Skeletal muscle tissue (tissue), 4 donors: Measurements from ENCODE around the gene XPNPEP3. TPM values are rescaled to one million over a fixed set of nuclear protein-coding genes. Genes with fewer than 3 reads are reported as not detected.

Experiments used
- H3K27ac ChIP-seq: one replicate; pipeline ENCODE4 v1.7.0; 2013; ENCODE audit warnings: mild to moderate bottlenecking, low read depth, low read length, inconsistent platforms
- H3K27me3 ChIP-seq, 3 donors: one replicate each; pipeline ENCODE4 v1.7.0; 2013; ENCODE audit warnings: low read length in 3 of 3; ENCODE audit not compliant: control insufficient read depth in 3 of 3, insufficient read depth in 3 of 3
- H3K36me3 ChIP-seq, 3 donors: one replicate each; pipeline ENCODE4 v1.7.0; 2013; ENCODE audit warnings: low read length in 3 of 3; ENCODE audit not compliant: control insufficient read depth in 3 of 3, insufficient read depth in 3 of 3
- H3K4me1 ChIP-seq, 3 donors: one replicate each; pipeline ENCODE4 v1.7.0; 2013; ENCODE audit warnings: low read length in 3 of 3, mild to moderate bottlenecking in 3 of 3; ENCODE audit not compliant: control insufficient read depth in 3 of 3, insufficient read depth in 3 of 3
- H3K4me3 ChIP-seq, 3 donors: one replicate each; pipeline ENCODE4 v1.7.0; 2013; ENCODE audit warnings: low read length in 3 of 3
- H3K9ac ChIP-seq, 3 donors: one replicate each; pipeline ENCODE4 v1.7.0; 2013; ENCODE audit warnings: low read length in 3 of 3, mild to moderate bottlenecking in 3 of 3, moderate library complexity in 2 of 3, low read depth in 1 of 3
- H3K9me3 ChIP-seq, 3 donors: one replicate each; pipeline ENCODE4 v1.7.0; 2013; ENCODE audit warnings: low read length in 3 of 3; ENCODE audit not compliant: control insufficient read depth in 3 of 3
- total RNA-seq: library from RNA; depleted of rRNA; stranded (reverse); fragments of >200 nt; gene quantifications from one replicate; pipeline ENCODE4 v1.2.3, GENCODE V29; 2014
- donor health status: Osteomylitis.

Gene XPNPEP3
- total RNA-seq, 1 donor from 2014 or later, result 8.9 TPM

DNA sequence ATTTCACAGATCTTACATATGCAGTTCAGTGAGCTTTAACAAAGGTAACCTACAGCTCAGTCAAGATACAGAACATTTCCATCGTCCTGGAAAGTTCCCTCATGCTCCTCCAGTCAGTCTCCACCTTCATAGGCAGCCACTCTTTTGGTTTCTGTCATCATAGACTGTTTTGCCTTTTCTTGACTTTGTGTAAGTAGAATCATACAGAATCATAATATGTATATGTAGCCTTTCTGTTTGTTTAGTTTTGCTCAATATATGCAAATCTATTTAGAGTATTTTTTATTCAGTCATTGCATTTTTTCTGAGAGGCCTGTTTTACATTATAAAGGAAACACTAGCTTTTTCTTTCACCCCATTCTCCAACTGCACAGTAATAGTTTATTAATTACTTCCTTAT lies 20.0 kb downstream of the XPNPEP3 start:
- no peaks in the 10 kb centered on the region for H3K4me1 ChIP-seq
- no peak overlapping the region for H3K9ac ChIP-seq
- no peak overlapping the region for H3K4me3 ChIP-seq
- no peaks in the 10 kb centered on the region for H3K27me3 ChIP-seq
- H3K9me3 ChIP-seq, result no peaks in the 10 kb centered on the region
- H3K27ac ChIP-seq, result no peak overlapping the region
- H3K36me3 ChIP-seq, result peaks cover 4 to 6% (median 6%) of the 10 kb centered on the region in 3 donors

DNA sequence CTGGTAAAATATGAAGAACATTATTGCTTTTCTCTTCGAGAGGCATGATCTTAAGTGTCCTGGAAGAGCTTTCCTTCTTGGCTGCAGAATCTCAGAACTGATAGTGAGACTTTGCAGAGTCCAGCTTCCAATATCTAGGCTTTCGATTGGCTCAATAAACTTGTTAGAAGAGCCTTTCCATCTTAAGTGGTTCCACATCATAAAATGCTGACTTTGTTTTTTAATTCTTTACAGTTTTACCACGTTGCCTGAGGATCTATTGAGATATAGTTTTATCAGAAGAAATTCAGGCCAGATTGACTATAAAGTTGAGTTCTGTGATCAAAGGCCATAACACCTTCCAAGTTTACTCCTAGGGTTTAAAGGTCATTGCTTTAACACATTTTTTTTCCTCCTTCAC lies 20.5 kb downstream of the XPNPEP3 start:
- no peaks in the 10 kb centered on the region for H3K9me3 ChIP-seq
- no peak overlapping the region for H3K27ac ChIP-seq
- no peak overlapping the region for H3K4me3 ChIP-seq
- H3K9ac ChIP-seq, result no peak overlapping the region
- H3K4me1 ChIP-seq, result no peaks in the 10 kb centered on the region
- no peaks in the 10 kb centered on the region for H3K27me3 ChIP-seq
- peaks cover 5 to 12% (median 9%) of the 10 kb centered on the region in 3 donors for H3K36me3 ChIP-seq

DNA sequence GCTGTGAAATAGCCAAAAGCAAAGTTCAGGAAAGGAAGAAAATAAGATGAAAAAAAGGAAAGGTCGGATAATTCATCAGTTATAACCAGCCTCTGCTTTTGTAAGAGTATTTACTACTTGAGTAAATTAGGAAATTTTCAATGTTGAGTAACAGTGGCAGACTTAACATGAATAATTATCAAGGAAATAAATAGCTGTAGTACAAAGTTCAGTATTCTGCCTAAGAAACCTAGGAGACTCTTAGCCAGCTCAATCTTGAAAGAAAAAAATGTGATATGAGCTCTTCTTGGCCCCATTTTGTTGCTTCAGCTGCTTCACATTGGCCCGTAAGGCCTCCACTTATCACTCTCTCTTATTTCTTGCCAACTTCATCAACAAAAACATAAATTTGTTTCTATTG lies 22.0 kb downstream of the XPNPEP3 start:
- Histone ChIP-seq H3K27me3 (no peaks in the 10 kb centered on the region), H3K9ac (no peak overlapping the region), H3K4me1 (no peaks in the 10 kb centered on the region), H3K9me3 (no peaks in the 10 kb centered on the region), H3K36me3 (peaks cover 8 to 18% (median 12%) of the 10 kb centered on the region in 3 donors), H3K27ac (no peak overlapping the region), H3K4me3 (no peak overlapping the region)

DNA sequence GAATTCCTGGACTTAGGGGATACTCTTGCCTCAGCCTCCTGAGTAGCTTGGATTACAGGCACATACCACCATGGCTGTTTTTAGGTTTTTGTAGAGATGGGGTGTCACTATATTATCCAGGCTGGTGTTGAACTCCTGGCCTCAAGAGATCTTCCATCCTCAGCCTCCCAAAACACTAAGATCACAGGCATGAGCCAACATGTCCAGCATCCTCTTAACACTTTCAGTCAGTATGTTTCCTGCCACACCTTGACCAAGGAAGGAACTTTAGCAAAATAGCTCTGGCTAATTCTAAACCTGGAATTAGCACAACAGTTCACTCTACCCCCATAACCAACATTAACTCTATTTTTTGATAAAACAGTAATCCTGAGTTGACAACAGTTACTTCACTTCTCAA lies 32.2 kb downstream of the XPNPEP3 start:
- Histone ChIP-seq H3K27ac (no peak overlapping the region), H3K36me3 (peaks cover 17 to 42% (median 37%) of the 10 kb centered on the region in 3 donors), H3K4me3 (no peak overlapping the region), H3K4me1 (no peaks in the 10 kb centered on the region), H3K27me3 (no peaks in the 10 kb centered on the region), H3K9ac (no peak overlapping the region), H3K9me3 (no peaks in the 10 kb centered on the region)

DNA sequence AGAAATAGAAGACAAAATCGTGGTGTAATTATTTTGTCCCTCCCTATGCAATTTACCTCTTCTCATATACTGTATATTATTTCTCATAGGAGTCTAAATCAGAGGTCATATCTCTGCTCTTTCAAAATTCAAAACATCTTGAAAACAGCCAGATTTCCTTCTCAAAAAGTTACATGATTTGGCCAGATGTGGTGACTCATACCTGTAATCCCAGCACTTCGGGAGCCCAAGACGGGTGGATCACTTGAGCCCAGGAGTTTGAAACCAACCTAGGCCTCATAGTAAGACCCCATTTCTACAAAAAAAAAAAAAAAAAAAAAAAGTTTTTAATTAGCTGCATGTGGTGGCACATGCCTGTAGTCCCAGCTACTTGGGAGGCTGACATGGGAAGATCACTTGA lies 33.9 kb downstream of the XPNPEP3 start:
- no peak overlapping the region for H3K27ac ChIP-seq
- H3K4me1 ChIP-seq, result no peaks in the 10 kb centered on the region
- no peak overlapping the region for H3K4me3 ChIP-seq
- H3K9ac ChIP-seq, result no peak overlapping the region
- no peaks in the 10 kb centered on the region for H3K27me3 ChIP-seq
- H3K36me3 ChIP-seq, result peaks cover 15 to 38% (median 37%) of the 10 kb centered on the region in 3 donors
- no peaks in the 10 kb centered on the region for H3K9me3 ChIP-seq

DNA sequence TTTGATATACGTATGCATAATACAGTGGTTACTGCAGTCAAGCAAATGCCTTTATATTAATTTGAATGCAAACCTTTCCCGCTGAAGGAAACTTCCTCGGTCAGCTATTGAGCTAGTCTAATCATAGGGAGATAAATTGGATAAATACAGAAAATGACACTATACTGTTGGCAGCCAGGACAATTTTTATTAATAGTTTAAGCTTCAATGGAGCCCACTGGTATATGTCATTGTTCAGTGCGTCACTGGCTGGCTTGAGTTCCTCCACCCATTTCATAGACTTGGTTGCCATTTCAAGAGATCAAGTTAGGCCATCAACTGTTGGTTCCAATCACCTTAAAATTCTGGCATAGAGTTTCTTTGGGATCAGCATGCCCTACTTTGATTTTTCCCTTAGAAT lies 37.5 kb downstream of the XPNPEP3 start:
- Histone ChIP-seq H3K9me3 (no peaks in the 10 kb centered on the region), H3K36me3 (peaks cover 4 to 15% (median 8%) of the 10 kb centered on the region in 3 donors), H3K4me1 (peaks cover 0 to 2% (median 0%) of the 10 kb centered on the region in 3 donors), H3K27ac (no peak overlapping the region), H3K9ac (no peak overlapping the region), H3K27me3 (no peaks in the 10 kb centered on the region), H3K4me3 (no peak overlapping the region)

DNA sequence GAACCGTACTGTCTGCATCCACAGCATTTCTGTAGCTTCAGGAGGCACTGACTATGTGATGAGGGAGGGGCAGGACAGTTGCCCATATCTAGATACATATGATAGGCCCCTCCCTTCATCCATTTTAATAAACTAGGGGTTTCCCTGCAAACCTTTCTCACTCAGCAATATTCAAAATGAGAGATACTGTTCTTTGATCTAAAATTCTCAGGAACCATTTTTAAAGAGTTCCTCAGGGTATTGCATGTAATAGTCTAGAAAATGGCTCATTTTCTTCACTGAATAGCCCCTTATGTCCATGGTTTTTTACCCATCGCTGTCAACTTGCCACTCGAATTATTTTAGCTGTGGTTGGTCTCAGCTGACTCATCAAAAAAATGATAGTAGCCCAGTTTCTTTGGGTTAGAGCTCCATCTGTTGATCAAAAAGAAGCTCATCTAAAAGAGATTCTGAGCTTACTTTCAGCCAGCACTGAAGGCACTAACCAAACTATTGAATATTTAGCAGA lies 42.0 kb downstream of the XPNPEP3 start:
- peaks cover 0 to 10% (median 2%) of the 10 kb centered on the region in 3 donors for H3K36me3 ChIP-seq
- H3K4me3 ChIP-seq, result no peak overlapping the region
- peaks cover 0 to 2% (median 0%) of the 10 kb centered on the region in 3 donors for H3K4me1 ChIP-seq
- H3K9me3 ChIP-seq, result no peaks in the 10 kb centered on the region
- no peaks in the 10 kb centered on the region for H3K27me3 ChIP-seq
- no peak overlapping the region for H3K9ac ChIP-seq
- H3K27ac ChIP-seq, result no peak overlapping the region

DNA sequence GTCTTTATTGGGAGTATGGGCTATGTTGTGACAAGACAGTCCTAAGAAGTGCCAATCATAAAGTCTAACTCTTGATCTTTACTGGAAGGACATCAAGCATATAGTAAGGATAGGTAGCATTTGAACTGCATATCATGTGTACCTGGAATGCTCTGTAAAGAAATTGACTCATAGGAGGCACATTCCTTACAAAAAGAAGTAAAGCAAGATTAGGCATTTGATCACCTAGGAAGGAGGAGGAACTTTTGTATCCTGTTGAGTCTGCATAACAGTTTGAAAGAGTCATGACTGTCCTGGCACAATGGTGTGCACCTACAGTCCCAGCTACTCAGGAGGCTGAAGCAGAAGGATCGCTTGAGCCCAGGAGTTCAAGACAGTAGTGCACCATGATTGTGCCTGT lies 47.2 kb downstream of the XPNPEP3 start:
- Histone ChIP-seq H3K36me3 (peaks cover 0 to 17% (median 12%) of the 10 kb centered on the region in 3 donors), H3K27ac (no peak overlapping the region), H3K4me3 (no peak overlapping the region), H3K27me3 (no peaks in the 10 kb centered on the region), H3K9me3 (no peaks in the 10 kb centered on the region), H3K4me1 (no peaks in the 10 kb centered on the region), H3K9ac (no peak overlapping the region)

DNA sequence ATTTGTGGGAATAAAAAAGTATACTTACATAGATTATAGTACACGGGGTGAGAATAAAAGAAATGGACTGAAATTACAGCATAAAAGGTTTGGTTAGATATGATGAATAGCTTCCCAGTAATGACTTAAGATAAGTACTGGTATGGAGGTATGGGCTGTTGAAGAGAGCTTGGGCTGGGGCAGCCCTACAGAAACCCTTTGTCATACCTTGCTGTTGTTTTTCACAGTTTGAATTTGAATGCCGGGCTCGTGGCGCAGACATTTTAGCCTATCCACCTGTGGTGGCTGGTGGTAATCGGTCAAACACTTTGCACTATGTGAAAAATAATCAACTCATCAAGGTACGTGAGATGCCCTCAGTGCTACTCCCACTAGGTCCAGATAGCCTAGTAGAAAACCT lies 51.9 kb downstream of the XPNPEP3 start:
- no peak overlapping the region for H3K27ac ChIP-seq
- H3K4me3 ChIP-seq, result no peak overlapping the region
- H3K9ac ChIP-seq, result no peak overlapping the region
- peaks cover 0 to 28% (median 19%) of the 10 kb centered on the region in 3 donors for H3K36me3 ChIP-seq
- no peaks in the 10 kb centered on the region for H3K9me3 ChIP-seq
- no peaks in the 10 kb centered on the region for H3K4me1 ChIP-seq
- H3K27me3 ChIP-seq, result no peaks in the 10 kb centered on the region

DNA sequence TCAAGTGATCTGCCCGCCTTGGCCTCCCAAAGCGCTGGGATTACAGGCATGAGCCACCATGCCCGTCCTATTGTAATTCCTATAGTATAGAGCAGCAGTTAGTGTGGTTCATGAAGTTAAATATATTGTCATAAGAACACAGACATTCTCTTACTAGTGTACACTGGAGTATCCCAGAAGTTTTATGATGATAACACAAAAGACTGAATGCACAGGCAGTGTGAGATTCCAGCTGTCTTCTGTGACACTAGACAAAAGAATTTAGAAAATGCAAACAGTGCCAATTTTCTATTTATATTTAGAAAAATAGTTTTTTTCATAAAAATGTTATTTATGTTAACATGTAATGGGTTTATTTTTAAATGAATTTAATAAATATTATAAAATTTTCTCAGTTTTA lies 54.8 kb downstream of the XPNPEP3 start:
- no peaks in the 10 kb centered on the region for H3K27me3 ChIP-seq
- H3K9me3 ChIP-seq, result no peaks in the 10 kb centered on the region
- H3K27ac ChIP-seq, result no peak overlapping the region
- H3K36me3 ChIP-seq, result peaks cover 9 to 30% (median 21%) of the 10 kb centered on the region in 3 donors
- H3K9ac ChIP-seq, result no peak overlapping the region
- no peaks in the 10 kb centered on the region for H3K4me1 ChIP-seq
- H3K4me3 ChIP-seq, result no peak overlapping the region
